HG03280 (cell line): Measurements from ENCODE around the gene EMC9.
"Not testable (repeated sequence)": the region's sequence is repeated elsewhere in the genome, so short reads cannot be mapped to it uniquely, and the experiment has no call there.

Experiments
- ATAC-seq: cut with Tn5 transposase; IDR thresholded peaks from one replicate; pipeline ENCODE4 v1.9.1; 2021; ENCODE audit warnings: mild to moderate bottlenecking, moderate library complexity; ENCODE audit not compliant: unreplicated experiment

The EMC9 gene

DNA sequence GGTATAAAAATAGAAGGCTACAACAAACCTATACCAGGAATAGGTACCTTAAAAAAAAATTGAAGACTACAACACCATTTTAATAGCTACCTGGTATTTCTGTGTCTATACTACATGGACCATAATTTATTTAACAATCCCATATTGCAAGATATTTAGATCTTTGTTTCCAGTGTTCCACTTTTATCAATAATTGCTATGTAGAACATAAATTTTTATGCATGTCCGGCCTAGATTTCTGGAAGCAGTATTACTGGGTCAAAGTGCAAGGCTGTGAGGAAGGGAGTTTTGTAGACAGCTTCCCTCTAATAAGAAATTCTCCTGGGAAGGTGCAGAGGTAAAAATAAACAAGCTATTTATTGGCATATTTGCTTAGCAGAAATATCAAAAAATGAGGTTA lies 30.9 kb downstream of the EMC9 start:
- ATAC-seq: no peak

GRCh38 chr14:24110060-24110459 lies 31.3 kb downstream of the EMC9 start:
- ATAC-seq: no peak

- no peak for ATAC-seq
These were observed 33.0 kb downstream of the EMC9 start for GRCh38 chr14:24108336-24108874.

- no peak for ATAC-seq
These were observed 34.6 kb downstream of the EMC9 start for GRCh38 chr14:24106672-24107271.

GRCh38 chr14:24105609-24106239 lies 35.7 kb downstream of the EMC9 start:
- ATAC-seq: not testable (repeated sequence)

GRCh38 chr14:24103451-24103850 lies 37.9 kb downstream of the EMC9 start:
- no peak for ATAC-seq

DNA sequence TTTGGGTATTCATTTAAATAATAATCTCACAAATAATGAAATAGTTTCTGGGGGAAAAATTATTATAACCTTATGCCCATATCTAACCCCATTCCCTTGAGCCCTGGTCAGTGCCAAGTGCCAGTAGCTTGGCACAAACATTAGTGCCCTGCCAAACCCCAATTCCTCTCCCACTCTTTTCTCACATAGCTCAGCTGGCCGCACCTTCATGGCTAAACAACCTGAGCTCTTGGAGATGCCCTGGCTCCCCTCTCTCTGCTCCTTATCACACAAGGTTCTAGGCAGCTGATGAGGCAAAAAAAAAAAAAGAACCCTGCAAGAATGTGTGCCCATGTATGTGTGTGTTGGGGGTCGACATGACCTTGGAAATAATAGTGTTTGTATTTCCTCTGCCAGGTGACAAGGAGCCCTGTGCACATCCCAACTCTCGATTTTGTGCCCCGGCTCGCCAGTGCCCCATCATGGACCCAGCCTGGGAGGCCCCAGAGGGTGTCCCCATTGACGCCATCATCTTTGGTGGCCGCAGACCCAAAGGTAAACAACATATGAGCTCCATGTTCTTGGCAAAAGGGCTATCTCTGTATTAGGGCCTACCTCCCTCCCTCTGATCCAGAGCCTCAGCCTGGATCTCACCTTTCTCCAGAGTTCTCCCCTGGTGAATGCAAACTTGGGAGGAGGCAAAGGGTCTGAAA lies 38.9 kb downstream of the EMC9 start:
- ATAC-seq: no peak

DNA sequence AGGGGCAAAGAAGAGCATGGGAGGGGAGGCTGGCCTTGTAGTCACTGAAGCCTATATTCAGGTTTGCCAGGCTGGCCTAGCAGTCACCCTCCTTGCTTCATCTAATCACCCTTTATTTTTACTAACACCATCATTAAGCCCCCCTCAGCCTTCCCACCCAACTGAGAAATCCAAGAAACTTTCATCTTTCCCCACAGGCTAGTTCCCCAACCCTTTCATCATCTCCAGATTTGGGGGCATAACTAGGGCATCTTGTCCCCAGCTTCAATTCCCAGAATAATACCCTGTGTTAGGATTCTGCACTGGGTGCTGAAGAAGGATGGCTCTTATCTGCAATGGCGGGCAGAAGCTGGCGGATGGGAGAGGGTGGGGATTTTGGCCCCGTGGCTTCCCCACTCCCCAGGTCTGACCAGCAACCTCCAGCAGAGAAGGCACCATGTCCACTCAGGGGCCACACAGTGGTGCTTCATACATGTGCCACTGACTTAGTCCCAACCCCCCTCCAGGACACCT lies 40.4 kb downstream of the EMC9 start:
- no peak for ATAC-seq

DNA sequence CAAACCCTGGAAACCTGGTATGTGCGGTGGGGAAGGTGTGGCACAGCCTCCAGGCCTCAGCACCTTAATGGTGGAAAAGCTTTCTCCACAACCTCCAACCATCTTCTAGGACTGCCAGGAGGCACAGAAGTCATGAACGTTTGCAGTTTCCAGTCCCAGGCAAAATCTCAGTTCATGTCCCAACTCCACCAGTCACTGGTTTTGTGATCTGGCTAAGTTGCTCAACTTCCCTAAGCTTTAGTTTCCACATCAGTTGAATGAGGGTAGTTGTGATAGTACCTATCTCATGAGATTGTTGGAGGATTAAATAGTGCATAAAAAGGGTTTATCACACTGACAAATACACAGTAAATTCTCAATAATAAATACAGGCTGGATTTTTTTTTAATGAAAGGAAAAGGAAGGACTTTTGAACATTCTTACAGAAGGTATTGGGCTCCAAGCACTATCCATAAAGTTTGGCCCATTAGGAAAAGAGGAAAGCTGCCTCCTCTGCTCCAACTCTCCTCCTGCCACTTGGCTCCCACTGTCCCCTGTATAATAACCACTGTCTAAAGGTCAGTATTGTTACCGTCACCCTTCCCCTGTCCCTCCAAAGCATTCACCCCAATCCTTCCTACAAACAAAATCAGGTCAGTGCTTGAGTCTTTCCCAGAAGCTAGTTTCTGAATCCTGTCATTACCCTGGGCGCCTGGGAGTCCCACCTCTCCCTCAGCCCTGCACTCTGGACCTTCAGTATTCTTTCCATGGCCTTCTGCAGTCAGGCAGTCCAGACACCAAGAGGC lies 41.0 kb downstream of the EMC9 start:
- ATAC-seq: no peak

DNA sequence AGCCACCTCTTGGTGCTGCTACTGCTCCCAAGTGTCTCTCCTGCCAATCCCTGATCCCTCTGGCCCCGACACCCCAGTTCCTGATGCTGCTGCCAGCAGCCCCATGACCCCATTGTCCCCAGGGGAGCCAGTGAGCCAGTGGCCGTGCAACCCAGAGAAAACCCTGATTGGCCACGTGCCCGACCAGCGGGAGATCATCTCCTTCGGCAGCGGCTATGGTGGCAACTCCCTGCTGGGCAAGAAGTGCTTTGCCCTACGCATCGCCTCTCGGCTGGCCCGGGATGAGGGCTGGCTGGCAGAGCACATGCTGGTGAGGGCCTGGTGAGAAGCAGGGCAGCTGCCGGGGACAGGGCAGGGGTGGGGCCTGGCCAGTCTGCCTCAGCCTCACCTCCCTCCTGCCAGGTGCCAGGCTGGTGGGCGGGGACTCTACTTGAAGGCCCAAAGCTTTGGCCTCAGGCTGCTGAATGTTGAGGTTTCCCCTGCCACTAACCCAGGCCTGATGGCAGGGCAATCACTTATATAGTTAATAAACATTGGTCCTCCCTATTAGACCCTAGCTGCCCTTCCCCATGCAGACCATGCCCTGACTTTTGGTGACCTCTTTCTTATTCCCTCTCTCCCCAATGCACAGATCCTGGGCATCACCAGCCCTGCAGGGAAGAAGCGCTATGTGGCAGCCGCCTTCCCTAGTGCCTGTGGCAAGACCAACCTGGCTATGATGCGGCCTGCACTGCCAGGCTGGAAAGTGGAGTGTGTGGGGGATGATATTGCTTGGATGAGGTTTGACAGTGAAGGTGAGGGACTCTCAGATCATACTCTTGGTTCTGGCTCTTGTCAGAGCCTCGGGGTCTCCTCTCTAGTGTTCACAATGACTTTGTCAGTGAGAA lies 42.2 kb downstream of the EMC9 start:
- no peak for ATAC-seq

DNA sequence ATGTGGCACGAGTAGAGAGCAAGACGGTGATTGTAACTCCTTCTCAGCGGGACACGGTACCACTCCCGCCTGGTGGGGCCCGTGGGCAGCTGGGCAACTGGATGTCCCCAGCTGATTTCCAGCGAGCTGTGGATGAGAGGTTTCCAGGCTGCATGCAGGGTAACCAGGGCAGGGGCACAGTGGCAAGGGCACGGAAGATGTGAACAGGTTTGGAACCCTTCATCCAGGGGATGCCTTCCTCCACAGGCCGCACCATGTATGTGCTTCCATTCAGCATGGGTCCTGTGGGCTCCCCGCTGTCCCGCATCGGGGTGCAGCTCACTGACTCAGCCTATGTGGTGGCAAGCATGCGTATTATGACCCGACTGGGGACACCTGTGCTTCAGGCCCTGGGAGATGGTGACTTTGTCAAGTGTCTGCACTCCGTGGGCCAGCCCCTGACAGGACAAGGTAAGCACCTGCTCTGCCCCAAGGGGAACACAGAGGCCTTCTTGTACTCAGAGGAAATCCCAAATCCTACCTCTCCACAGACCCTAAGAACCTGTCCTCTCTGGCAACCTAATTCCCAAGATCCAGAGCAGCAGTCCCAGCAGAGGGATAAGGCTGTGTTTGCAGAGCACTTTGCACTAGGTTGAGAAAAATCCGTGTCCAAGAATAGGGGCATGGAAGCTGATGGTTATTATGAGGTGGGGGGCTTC lies 43.0 kb downstream of the EMC9 start:
- no peak for ATAC-seq

DNA sequence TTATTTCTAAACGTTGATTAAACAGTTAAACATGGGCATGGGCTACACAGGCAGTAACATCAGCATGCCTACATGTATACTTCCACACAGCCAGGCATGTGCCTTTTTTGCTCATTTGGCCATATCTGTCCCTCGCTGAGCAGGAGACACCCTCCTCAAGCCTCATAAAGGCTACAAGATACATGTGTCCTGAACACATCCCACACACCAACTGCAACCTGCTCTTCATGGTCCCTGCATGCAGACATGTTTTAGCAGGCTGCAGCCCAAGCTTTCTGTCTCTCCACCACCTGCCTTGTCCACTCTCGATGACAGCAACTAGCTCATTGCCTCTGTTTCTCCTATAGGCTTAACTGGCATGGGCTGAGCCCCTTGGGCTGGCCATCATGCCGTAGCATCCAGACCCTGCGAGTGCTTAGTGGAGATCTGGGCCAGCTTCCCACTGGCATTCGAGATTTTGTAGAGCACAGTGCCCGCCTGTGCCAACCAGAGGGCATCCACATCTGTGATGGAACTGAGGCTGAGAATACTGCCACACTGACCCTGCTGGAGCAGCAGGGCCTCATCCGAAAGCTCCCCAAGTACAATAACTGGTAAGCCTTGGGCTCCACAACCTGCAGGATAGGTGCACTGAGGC lies 44.7 kb downstream of the EMC9 start:
- no peak for ATAC-seq

GRCh38 chr14:24095271-24096068 lies 45.9 kb downstream of the EMC9 start:
- ATAC-seq: peak; percentile 53

DNA sequence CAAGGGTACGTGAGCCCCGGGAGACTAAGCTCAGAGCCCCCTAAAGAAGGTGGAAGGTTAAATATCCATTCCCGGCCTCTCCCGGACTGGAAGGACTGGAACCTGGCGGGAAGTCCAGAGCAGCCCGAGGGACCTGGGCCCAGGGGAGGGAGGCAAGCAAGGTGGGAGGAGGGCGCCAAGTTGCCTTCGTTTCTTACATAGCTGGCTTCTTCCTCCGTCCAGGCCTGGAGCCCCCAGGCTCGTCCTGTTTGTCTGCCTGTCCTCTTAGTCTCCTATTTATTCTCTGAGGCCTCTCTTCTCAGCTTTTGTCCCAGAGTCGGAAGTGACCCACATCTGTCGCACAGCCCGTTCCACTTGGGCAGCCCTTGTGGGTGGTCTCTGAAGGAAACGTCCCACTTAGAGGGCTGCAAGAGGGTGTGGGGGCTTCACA lies 46.5 kb downstream of the EMC9 start:
- no peak for ATAC-seq

DNA sequence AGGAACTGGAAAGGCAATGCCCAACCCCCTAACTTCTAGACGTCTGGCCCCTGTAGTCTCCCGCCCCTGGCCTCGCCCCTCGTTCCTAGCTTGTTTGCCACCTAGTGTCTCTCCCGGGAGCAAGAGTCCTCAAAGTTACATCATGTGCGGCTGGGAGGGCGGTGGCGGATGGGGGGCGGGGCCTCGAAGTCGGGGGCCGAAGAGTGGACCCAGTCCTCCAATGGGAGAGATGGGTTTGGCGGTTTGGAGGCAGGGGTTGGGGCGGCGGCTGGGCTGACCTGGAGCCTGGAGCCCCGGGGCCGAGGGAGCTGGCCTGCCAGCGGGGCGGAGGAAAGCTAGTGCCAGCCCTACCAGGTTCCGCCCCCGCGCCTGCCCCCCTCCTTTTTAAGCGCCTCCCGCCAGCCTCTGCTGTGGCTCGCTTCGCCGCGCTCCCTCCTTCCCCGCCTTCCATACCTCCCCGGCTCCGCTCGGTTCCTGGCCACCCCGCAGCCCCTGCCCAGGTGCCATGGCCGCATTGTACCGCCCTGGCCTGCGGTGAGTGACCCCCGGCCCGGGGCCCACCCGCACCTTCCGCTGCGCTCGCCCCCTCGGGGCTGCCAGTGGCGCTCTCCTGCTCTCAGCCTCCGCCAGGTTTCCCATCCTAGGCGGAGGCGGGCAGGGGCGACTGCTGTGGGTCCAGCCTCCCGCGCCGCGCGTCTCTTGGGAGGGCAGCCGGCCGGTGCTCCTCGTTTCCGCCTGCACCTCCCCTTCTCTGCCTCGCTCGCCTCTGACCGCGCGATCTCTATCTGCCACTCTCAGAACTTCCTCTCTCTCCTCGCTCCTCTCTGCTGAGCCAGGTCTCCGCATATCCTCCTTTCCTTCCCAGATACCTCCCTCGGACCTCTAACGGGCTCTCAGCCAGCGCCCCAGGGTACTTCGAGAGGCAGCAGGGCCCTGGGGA lies 47.2 kb downstream of the EMC9 start, which contains the start of gene PCK2:
TSS of gene PCK2 (plus strand) at position 411 of the 940 bp plus-strand sequence. CDS start at position 506, 95 bp downstream.
- peak; percentile 55 for ATAC-seq

- ATAC-seq: no peak
These were observed 48.0 kb downstream of the EMC9 start for GRCh38 chr14:24093207-24093900.
